GM11168 (cell line): Measurements from ENCODE around the gene FGFR2.

Source experiments
- in situ Hi-C: fragments of 300-500 bp; cut with MboI; formaldehyde crosslinking; loops from one replicate; pipeline ENCODE4 v1.12.0; 2022; ENCODE audit warnings: low sequenced_read_pairs; ENCODE audit not compliant: unreplicated experiment

The FGFR2 gene

DNA sequence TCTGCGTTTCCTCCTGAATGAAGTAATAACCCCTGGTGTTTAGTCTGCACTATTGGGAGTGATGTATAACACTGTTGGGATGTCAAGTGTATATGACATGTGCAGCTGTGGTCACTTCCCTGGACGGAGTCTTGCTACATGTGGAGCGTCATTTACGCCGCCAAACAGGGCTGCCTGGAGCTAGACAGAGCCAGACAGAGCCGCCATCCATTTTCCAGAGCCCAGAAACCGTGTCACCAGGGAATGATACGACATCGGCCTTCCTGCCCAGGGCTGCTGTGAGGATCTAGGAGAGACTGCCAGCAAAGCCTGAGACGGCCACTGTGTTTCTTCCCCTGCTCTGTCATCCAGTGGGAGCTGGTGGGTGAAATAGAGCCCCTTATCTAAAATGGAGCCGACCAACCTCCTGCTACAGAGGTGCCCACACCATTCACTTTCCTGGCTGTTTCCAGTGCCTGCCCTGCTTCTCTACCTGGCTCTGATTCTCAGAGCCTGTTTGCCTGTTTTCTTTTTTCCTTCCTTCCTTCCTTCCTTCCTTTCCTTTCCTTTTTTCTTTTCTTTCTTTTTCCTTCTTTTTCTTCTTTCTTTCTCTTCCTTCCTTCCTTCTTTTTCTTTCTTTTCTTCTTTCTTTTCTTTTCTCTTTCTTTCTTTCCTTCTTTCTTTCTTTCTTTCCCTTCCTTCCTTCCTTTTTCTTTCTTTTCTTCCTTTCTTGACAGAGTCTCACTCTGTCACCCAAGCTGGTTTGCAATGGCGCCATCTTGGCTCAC lies 13.3 kb upstream of the FGFR2 start:
- in situ Hi-C loops, result no loop called here

DNA sequence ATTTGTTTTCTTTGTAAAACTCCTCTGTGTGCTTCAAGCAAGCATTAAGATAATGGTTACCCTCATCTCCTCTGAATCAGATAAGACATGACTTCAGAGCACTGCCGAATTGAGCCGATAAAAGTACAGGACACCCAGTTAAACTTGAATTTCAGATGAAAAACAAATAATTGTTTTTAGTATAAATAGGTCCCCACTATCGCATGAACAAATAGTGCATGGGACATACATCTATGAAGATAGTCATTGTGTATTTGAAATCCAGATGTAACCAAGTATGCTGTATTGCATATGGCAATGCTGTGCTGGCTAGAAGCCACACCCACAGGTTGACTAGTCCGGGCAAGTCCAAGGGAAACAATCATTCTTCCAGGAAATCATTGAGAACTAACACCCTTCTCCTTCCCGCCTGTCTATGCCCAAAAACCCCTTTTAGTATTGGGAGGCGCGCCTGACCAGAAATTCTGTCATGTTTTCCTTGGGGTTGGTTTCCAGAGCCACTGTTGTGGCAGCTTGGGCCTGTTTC lies 12.6 kb upstream of the FGFR2 start:
- in situ Hi-C loops, result no loop called here

DNA sequence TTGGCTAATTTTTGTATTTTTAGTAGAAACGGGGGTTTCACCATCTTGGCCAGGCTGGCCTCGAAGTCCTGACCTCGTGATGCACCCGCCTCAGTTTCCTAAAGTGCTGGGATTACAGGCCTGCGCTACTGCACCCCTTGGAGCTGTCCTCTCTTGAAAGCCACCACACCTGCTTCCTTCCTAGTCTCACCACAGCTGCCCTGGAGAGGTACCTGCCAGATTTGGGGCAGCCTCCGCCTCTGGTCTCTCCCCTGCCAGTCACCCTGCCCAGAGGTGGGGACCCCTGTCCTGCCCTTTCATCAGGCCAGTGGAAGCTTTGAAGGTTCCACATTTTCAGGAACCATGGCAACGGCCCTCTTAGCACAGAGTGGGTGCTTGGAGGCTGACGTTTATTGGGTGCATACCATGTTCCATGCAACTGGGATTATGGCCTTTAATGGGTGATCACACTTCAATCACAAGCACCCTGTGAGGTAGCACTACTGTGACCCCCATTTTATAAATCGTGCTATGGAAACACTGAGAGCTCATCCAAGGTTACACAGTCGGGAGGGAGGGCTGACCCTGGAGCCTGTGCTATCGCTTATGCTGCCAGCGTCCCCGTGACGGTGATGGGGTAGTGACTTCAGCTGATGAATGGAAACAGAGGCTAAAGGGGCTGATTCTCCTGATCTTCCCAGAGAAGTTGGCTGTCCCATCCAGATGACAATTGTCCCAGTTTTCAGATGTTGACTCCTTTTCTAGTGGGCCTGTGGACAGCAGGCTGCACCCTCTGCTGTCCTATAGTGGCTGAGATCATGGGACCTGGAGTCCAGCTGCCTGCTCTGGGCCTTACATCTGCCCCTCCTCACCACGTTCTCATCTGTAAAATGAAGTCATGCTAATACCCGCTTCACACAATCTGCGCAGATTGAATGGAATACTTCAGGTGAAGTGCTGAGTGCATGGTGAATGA lies 11.5 kb upstream of the FGFR2 start:
- in situ Hi-C loops, result no loop called here

DNA sequence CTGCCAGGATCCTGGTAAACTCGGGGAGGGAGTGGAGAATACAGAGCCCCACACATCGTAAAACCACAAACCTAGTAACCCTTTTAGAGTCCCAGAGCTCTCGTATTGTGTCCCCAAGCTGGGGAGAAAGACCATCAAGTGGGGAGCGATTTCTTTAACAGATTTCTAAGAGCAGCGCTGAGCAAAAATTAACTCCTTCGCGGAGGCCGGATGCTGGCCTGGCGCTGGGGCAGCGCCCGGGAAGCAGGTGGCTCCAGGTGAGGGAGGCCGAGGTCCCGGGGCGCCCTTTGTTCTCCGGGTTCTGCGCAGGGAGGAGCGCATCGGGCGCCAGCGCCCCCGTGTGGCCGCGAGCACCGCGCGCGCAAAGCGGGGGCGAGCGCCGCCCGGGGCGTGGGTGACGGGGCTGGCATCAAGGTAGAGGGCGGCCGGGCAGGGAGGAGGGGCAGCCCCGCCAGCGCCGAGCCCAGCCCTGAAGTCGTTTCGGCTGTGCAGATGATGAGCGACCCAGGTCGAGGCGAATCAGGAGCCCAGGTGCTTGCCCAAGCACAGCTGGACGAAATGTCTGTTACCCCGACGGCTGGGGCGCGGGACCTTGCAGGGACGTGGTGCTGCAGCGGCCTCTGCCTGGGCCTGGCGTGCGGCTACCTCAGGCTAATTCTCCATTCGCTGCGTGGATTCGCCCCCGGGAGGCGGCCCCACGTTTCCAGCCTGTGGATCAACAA lies 10.4 kb upstream of the FGFR2 start:
- in situ Hi-C loops, result no loop called here

DNA sequence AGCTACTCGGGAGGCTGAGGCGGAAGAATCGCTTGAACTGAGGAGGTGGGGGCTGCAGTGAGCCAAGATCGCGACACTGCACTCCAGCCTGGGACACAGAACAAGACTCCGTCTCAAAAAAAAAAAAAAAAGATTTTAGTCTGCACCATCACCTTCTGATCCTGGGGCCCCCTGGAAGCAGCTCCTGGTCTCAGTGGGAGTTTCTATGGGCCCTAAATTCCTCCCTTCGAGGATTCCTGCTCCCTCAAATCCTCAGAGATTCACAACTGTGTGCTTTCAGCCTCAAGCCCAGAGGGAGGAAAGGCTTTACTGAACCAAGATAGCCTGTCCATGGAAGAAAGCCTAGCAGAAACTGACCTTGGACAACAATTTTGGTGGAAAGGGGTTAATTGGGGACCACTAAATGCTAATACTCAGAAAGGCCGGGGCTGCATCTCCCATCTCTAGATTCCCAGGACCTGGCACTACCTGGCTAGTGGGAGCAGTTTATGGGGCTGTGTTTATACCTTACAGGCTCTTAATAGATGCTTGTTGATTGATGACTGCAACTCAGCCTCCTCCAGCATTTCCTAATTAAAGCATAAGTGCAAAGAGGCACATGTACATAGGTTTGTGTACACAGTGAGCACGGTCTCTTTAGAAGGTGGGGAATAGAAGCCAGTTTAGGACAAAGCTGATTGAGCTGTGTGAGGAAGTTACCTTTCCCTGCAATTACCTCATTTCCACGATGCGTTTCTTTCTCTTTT lies 9.2 kb upstream of the FGFR2 start:
- in situ Hi-C loops, result no loop called here

DNA sequence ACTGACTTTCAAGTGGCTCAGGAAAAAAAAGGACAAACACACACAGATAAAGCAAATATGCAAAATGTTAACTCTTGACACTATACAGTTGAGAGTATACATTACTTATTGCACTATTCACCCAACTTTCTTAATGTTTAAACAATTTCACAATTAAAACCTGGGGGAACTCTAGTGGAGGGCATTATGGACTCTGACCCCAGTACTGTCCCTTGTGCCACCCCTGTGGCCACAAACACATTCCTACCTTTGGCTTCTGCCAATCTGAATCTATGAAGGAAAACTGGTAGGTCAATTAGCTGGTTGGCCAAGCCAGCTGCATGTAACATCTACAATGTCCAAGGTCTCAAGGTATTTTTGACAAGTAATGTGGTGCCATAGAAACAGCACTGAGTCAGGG lies 7.5 kb upstream of the FGFR2 start:
- in situ Hi-C loops, result no loop called here

DNA sequence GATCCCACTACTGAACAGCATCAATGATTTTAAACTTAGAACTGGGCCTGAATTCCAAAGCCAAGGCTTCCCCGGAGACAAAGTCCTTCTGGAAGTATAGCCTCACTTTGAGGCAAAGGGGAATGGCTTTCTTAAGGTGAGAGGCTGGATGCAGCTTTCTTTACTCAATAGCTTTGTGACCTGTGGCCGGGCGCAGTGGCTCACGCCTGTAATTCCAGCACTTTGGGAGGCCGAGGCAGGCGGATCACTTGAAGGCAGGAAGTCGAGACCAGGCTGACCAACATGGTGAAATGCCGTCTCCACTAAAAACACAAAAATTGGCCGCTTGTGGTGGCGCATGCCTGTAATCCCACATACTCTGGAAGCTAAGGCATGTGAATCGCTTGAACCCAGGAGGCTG lies 3.2 kb upstream of the FGFR2 start:
- in situ Hi-C loops, result no loop called here

DNA sequence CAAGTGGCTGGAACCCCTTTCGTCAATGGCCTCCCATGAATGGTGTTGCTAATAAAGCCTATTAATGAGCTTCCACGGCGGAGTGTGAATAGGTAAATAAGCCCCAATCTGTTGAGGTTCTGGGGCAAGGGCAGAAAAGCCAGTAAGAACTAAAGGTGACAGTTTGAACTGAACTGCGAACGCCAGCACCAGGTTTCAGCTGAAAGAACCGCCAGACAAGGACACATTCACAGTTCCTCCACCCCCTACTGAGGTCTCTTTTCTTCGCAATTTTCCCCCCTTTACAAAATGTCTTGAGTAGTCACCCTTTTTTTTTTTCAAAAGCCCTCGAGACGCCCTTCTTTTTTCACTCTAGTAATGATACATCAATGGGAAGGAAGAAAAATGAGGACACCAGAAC lies 2.4 kb upstream of the FGFR2 start:
- in situ Hi-C loops, result no loop called here

DNA sequence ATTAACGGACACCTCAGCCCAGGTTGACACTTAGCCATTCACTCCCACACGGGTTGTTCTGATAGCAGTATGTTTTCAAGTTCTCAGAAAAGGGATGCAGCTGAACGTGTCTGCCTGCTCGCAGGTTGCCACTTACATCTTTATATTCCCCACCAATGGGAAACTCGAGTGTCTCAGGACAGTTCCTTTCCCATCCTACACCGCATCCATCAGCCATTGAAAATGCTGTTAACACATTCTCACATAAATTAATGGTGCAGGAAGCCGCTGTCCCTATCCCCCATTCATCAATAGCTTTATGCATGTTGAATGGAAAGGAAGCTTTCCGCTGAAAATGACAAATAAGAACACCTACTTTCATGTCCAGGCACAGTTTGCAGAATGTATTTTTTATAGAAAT lies 1.7 kb upstream of the FGFR2 start:
- in situ Hi-C loops, result no loop called here

DNA sequence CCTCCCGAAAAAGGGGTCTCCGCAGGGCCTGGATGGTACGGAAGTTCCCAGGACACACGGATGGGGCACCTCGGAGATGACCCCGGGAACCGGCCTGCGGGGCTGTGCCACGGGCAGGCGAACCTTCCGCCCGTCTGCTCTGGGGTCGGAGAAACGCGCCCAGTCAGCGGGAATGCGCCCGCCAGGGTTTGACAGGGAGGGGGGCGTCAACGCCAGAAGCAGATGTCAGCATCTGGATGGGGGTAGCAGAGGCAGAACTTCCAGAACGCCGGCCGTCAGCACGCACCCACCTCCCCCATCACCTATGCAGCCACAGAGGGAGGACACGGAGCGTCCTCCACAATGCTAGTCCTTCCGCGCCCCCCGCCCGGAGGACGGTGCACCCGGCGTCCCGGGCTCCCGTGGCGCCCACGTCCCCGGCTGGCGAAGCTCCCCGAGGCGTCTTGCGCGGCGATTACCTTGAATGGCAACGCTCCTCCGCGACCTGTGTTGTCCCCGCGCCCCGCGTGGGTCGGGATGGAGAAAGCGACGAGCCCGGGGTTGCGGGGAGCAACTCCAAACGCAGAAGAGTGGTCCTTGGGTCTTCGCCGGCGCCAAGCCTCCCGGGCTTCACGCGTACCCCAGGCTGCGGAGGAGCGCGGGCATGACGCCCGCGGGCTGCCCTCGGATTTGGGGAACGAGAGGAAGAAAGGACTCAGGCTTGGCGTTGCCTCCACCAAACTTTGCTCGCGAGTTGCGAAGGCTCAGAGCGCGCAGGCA lies 561 bp downstream of the FGFR2 start:
- in situ Hi-C loops, result no loop called here

DNA sequence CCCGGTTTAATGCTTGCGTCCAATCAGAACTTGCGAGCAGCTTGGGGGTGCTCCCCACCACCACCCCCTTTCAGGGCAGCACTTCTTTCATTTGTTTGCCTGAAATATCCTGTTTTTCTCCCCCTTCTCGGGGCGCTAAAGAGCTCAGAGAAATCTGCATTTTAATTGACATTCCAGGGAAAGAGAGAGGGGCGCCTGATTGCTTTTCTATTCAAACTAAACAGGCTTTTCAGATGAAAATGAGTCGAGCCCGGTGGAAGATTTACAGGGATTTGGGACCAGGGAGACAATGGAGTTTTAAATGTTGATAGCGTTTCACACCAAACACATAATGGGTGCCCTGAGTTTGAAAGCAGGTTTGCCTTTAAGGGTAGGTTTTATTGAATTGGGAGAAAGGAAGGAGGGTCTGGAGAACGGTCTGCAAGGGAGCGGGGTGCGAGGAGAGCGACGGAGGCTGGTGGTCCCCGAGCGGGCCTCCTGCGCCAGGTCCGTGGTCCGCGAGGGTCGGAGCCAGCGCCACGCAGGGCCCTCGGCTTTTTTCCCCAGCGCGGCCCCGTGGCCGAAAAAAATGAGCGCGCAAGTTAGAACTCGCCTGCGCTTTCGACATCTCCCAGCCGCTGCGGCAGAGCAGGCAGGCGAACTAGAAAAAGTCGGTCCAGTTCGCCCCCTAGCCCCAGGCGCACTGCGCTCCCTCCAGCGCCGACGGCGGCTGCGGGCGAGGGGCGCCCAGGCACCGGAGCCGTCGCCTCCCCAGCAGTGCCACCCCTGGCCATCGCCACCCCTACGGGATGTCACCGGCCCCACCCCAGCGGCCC lies 1.3 kb downstream of the FGFR2 start:
- in situ Hi-C loops, result no loop called here

DNA sequence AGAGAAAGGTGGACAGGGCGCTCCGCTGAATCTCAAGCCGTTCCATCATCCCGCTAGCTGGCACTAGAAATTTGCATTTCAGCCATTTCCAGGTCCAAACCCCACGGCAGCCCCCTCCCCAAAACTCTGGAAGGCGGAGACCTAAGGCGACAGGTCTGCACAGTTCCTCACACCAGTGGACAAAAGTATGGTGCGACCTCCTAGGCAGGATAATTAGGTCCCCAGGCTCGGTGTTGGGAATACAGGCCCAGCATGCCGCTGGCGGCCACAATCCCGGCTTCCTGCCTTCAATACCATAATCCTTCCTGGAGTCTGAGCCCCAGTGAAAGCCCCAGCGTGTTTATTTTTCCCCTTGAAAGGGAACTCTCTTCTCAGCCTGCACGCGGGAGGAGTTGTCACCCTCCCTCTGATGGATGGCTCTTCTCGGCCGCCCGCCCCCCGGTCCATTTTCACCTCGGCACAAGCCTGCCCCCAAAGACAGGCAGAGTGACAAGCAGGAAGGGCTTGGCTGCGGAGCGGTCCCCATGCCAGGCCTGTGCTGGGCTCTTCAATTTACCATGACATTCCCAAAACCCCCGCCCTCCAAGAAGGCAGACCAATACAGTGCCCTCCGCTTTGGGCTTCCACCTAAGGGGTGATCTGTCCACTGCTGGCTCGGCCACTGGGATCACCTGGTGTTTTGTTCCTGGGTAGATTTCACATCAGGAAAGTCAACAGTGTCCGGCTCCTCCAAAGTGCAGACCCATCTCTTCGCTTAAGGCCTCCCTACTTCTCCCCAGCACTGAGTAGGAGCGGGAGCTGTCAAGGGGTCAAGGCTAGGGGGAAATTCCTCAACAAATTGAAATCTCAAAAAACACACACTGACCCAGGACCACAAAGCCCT lies 2.2 kb downstream of the FGFR2 start:
- in situ Hi-C loops, result no loop called here

DNA sequence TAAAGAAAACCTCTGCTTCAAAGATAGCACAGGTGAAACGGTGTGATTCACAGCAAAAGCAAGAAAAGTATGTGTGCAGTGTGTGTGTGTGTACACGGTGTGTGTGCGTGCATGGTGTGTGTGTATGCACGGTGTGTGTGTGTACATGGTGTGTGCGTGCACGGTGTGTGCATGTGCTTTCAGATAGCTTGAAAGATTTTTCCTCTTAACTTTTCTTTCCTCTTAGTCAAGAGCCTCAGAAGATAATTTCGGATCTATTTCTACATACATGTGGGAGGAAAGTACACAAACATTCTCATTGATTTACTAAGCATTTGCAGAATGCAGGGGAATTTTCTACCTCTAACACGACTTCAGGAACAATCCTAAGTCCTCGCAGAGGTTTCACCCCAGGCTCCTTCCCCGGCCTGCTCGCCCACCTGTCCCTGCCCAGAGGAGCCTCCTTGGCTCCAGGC lies 2.9 kb downstream of the FGFR2 start:
- in situ Hi-C loops, result no loop called here

DNA sequence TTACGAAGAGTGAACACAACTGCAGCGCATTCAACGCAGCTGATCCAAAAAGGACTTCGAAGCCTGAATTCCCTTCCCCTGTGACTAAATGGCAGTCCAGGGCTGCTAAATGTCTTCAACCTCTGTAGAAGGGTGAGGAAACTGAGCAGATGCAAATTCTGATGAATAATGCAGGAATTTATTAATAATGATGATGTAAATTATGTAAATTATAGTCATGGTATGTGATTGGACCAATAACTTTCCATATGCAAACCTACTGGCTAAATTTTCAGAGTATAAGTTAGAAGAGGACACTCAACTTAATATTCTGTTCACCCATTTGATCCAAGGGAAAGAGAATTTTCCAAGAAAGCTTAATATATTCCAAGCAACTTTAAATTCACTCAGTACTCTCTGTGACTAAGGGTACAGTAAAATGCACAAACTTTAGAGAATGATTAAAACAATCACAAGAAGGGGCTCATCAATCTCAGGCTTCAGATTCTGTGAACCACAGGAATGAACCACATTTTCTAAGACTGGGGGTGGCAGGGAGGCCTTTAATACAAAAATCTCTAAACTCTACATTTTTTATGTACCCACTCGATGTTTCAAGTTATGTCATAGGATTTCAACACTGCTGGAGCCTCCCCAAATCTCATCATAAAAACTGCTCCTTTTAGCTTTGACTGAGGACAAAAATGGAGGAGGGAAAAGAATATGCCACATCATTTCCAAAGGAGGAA lies 3.5 kb downstream of the FGFR2 start:
- in situ Hi-C loops, result no loop called here

DNA sequence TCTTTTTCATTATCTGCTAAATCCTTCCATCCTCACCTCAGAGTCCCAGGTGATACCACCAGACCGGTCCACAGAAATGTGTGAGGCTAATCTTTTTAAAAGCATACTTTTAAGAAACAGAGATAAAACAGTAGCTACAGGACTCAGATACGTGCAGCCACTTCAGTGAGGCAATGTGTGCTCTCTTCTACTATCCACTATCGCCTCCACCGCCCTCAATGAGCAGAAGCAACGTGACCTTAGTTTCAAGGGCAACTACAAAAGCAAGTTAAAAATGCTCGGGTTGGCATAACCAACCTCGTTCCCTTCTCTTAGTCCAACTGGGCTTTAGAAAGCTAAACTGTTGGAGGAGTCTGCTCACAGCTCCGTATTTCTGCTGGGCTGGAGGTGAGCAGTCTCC lies 4.2 kb downstream of the FGFR2 start:
- in situ Hi-C loops, result no loop called here

DNA sequence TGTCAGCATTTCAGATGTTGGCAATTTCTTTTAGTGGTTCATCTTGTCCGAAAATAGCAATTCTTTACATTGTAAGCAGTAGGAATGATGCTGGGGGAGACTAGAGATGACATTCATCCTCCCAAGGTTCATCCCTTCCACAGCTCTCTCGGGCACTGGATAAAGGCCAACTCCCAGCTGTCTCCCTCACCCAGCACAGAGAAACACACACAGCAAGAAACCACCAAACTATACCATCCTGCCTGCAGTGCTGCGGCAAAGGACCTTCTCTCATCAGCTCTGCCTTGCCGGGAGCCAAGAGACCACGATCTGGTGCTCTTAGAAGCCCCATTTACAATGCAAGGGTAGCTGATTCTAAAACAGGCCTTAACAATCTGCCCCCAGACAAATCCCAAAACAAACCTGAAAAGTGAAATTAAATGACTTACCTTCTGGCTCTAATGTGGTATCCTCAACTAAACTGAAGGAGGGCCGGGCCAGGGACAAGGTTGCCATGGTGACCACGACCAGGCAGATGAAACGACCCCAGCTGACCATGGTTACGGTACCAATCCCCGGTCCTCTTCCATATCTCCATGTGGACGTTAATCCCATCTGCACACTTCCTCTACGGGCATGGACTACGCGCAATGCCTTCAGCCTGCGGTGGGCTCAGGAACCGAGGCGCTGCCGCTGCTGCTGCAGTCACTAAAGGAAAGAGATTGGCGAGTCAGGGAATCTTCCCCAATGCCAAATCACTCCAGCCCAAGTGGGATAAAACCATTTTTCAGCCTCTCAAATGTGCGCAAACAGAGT lies 4.8 kb downstream of the FGFR2 start:
- in situ Hi-C loops, result no loop called here
